LoVo (cell line): ENCODE data around the gene PTPRB.

Experiments
- DNase-seq: peaks from one replicate; pipeline ENCODE4 v3.0.0-alpha.2; 2016; ENCODE audit warnings: low spot score

The PTPRB gene

DNA sequence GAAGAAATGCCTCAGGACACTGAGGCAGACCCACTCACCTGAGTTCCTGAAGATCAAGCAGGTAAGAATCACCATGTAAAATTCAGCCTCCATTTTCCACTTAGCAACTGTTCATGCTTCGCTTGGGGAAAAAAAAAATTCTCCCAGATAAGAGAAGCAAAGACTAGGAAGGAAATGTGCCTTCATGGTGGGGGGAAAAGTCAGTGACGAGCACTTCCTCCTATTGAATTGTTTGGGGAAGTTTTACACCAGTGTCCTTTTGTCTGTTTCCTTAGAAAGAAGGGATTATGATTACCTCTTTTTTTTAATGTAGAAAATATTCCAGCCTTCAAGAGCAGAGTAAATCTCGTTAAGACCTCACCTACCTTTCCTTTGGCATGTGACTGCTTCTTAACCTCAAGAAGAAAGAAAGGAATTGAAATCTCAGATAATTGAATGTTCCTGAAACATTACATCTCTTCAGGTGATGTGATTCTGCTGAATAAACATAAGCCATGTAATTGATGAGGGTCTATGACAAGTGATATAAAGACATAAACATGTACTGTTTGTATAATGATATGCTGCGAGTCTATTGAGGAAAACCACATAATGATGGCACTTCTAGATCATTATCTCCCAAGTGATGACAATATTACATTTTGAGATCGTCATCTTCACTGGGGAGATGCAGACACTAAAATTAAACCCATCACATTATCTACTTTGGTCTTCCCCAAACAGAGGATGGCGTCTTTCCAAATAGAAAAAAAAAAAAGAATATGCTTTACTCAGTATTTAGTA lies at the start of gene PTPRB:
PTPRB (minus strand) TSS at position 127 of the 783 bp plus-strand sequence; CDS start at position 93, 34 bp downstream.
- DNase-seq, result no peak

- no peak for DNase-seq
These were observed 49.7 kb upstream of the PTPRB start for GRCh38 chr12:70686907-70687306.

DNA sequence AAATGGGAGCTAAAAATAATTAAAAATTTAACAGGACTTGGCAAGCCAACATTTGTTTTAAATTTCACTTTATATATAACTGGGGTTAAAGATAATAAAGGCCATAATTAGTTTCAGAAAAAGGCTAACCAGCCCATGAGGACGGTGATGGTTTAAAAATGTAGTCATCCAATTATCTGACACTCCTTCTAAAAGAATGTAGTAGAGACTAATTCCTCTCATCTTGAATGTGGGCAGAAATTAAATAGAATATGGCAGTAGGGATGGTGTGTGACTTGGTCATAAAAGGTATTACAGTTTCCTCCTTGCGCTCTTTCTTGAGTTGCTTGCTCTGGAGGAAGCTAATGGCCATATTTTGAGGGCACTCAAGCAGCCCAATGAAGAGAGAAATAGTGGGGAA lies 49.1 kb upstream of the PTPRB start:
- DNase-seq, result no peak

GRCh38 chr12:70683976-70684375 lies 46.7 kb upstream of the PTPRB start:
- DNase-seq, result no peak

DNA sequence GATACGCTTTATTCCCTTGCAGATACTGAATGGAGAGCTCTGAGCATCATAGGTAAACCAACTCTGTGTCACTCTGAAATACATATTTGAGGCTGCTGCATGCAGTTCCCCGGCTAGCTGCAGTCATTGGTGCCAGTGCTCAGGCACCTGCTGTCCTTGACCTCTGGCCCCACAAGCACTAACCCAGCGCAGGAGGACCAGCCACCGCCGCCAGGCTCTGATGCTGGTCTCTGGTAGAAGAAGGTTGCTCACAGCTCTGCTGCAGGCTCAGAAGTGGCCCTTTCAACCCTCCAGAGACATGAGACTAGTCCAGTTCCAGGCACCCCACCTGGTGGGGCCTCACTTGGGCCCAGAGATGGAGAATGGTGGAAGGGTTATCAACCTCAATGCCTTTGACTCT lies 34.5 kb upstream of the PTPRB start:
- DNase-seq, result no peak

DNA sequence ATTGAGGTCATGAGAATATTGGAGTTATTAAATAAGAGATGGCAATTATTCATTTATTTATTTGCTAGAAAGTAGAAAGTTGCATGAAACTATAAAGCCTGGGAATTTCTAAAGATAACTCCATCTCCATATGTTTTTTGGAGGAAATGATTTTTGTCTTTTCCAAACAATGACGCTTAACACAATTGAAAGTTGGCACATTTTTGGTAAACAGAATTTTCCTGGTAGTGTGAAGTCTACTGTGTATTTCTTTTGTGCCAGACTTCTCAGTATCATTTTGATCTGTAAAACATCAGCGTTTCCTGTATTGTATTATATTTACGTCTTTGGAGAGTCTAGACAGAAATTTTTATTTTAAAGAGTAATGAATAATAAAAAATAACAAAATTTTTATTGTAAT lies 33.7 kb upstream of the PTPRB start:
- DNase-seq, result no peak

- DNase-seq, result no peak
These were observed 30.0 kb upstream of the PTPRB start for GRCh38 chr12:70667253-70667652.

- DNase-seq, result no peak
These were observed 29.1 kb upstream of the PTPRB start for GRCh38 chr12:70666364-70666763.

GRCh38 chr12:70664465-70664881 lies 27.2 kb upstream of the PTPRB start:
- no peak for DNase-seq

GRCh38 chr12:70663838-70664237 lies 26.6 kb upstream of the PTPRB start:
- DNase-seq, result no peak

DNA sequence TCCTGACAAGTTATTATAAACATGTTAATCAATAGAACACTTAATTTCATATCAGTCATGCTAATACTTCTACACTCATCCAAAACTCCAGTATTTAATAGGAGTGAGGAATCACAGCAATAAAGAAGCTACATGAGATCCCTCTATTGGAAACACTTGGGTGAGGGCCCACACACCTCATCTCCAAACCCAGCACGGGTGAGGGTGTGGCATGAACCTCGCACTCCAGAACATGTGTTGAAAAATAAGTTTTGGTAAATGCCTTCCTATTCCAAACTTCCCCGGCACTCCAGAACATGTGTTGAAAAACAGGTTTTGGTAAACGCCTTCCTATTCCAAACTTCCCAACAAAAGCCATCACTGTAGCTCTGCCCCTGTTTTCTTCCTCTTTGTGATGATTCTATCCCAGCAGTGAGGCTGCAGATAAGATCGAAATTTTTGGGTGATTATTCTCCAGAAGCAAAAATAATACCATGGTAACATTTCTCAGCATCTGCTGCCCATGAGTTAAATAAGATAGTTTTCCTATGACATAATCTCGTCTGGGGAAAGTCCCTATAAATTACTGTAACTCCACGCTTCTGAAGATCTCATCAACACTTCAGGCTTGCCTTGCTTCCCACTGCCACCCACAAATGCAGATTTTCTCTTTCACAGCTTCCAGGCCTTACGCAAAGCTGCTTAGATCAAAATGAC lies 24.4 kb upstream of the PTPRB start:
- no peak for DNase-seq

DNA sequence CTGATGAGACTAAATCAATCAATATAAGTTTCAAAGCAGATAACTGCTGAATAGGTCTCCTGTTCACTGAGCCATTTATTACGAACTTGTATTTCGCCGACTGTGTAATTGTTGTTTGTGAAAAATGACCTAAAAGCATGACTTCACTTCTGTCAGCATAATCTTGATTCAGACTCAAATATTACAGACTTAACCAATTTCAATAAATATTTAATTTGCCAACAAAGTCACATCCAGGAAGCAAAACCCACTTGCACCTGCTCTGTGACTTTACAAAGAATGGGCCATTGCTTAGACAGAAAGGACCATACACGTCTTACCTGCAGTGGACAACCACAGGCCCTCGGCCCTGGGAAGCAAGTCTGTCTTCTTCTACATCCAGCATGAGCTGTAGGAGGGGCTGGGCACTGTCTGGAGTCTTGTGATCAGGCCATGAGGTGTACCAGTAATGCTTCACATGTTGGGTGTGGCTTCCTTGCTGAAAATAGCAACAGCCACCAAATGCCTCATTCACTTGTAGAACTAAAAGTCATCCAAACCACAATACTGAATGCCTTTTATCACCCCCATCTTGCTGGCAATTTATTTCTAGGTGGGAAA lies 23.5 kb upstream of the PTPRB start:
- peak; percentile 38 for DNase-seq

- DNase-seq, result no peak
These were observed 22.9 kb upstream of the PTPRB start for GRCh38 chr12:70660002-70660604.

- DNase-seq, result no peak
These were observed 21.9 kb upstream of the PTPRB start for GRCh38 chr12:70659077-70659606.

GRCh38 chr12:70657616-70658286 lies 20.5 kb upstream of the PTPRB start:
- DNase-seq, result no peak

DNA sequence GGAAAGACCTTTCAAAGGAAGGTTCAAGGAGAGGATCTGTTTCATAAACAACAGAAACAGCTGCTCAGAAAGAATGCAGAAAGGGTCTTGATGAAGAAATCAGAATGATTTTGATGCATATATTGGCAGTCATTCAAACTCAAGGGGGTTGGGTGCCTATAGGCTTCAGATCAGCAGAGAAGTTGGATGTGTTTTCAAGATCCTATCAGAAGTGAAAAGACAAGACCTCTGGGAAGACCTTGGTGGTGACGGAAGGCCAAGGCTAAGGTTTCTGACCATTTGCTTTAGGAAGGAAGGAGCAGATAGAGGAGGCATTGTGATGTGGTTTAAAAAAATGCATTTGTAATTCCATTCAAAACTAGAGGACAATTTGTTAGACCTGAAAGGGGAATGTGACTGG lies 15.2 kb upstream of the PTPRB start:
- DNase-seq, result no peak

DNA sequence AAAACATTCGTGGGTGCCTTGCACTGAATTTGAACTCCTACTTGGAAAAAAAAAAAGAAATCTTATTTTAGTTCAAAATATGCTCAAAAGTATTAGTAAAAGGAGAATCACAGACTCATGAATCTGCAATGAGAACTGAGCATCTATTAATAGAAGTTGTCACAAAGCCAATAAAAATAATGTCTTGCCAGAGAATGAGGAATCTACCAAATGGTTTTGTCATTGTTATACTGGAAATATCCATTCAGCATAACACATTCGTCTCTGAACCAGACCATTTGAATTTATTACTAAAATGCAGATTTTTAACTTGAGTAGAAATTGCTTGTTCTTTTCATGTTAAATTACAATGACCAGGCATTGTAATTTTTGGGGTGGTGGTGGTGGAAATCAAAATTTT lies 11.6 kb upstream of the PTPRB start:
- no peak for DNase-seq

GRCh38 chr12:70648191-70648590 lies 11.0 kb upstream of the PTPRB start:
- no peak for DNase-seq

GRCh38 chr12:70646850-70647249 lies 9.6 kb upstream of the PTPRB start:
- no peak for DNase-seq

- DNase-seq, result peak; percentile 85
These were observed 8.5 kb upstream of the PTPRB start for GRCh38 chr12:70645494-70646317.

- DNase-seq, result no peak
These were observed 7.6 kb upstream of the PTPRB start for GRCh38 chr12:70644861-70645260.
